ENCODE measurements around the gene FAM237A.

Gene FAM237A

DNA sequence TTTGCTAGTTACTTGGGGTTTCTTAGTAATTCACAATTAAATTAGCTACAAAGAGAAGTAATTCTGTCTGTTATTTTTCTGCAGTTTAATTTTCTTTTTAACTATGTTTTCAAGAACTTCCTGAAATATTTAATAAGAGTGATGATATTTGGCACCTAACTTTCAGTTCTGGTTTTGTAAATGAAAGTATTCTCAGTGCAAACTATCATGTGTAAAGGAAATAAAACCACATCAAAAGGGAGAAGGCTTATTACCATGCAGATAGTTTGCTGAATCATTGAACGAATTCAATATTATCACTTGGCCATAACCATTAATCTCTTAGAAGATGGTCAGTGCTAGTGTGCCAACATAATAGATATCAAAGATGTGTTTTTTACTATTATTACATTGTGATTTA lies 46.7 kb downstream of the FAM237A start:
- no peak for DNase-seq

DNA sequence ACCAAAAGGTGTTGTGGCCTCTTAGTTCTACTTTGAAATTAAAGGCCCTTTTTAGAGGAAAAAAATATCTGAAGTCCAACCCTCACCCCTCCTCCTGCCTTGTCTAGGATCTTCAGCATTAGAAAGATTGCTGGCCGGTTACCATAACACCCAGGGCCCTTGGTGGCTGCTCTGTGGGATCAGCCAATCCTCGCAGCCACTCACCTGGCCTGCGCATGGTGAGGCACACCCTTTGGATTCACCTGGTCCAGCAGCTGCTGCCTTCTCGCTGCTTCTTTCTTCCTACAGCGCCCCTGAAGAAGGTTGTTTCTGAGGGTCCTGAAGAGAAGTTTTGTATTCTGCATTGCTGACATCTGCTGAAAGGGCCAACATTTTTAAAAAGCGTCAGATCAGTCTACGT lies 50.7 kb downstream of the FAM237A start:
- no peak for DNase-seq

DNA sequence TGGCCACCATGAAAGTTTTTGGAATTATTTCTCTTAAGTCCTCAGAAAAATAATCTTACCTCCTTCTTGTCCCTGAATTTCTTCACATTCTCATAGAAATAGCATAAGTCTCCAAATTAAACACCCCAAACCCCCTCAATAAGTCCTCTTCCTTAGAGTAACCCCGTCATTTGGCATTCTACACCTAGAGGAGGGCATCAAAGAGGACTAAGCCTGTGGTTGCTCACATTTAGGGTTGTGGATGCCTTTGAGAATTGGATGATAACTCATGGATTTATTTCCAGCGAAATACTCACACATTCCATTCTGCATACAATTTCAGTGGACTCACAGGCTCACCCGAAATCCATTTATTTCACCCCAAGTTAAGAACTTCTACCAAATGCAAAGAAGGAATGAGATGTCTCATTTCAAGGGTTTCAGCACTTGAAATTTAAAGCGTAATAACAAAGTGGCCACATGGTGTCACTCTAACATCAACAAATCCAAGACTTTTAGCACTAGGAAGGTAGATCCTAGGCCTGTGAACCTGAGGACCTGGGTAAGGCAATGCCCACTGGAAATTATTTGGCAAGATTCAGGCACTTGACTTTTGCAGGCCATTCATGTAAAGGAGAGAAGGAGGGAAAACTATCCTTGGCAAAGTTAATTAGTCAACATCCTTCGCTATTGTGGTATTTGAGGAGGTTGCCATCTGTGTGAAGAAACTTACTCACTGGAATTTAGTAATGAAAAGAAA lies 51.3 kb downstream of the FAM237A start:
- peak in 20 of 58 donors; percentile 0 to 61 (median 5) for DNase-seq

DNA sequence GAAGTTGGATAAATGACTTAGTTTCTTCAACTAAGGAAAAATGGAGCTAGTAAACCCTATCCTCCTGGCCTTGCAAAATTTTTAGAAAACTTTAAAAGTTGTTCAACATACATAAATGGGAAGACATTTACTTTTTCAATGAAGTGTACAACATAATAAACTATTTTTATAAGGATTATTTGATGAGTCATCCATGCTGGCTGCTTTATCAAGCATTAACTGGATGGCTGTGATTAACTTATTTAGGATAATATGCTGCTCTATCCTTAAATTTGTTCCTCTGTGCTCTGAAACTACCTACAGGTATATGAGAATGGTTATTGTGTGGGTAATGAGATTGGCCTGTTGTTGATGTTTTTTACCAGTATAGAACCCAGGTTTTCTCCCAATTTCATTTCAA lies 54.6 kb downstream of the FAM237A start:
- DNase-seq, result no peak

DNA sequence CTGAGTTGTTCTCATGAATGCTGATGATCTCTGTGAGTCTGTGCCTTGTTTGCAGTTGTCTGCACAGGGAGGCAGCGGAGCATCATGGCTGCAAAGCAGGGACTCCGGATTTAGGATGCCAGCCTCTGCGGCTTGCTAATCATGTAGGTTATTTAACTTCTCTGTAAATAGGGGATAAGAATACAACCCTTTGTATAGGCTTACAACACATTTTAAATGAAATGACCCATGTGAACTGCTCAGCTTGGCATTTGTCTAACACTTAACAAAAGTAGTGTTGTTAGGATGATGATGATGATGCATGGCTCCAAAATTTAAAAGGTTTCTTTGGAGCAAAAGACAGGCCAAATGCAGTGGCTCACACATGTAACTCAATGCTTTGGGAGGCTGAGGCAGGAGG lies 56.5 kb downstream of the FAM237A start:
- DNase-seq, result no peak

All from anterior cingulate cortex (tissue), 58 donors.